HG03280 (cell line): Measurements from ENCODE around the gene AKNA.

Experiments
- ATAC-seq: cut with Tn5 transposase; IDR thresholded peaks from one replicate; pipeline ENCODE4 v1.9.1; 2021; ENCODE audit warnings: mild to moderate bottlenecking, moderate library complexity; ENCODE audit not compliant: unreplicated experiment

The AKNA gene

GRCh38 chr9:114376586-114377445 lies 11.0 kb downstream of the AKNA start:
- no peak for ATAC-seq

- no peak for ATAC-seq
Measured at GRCh38 chr9:114375386-114376175, 12.2 kb downstream of the AKNA start.

DNA sequence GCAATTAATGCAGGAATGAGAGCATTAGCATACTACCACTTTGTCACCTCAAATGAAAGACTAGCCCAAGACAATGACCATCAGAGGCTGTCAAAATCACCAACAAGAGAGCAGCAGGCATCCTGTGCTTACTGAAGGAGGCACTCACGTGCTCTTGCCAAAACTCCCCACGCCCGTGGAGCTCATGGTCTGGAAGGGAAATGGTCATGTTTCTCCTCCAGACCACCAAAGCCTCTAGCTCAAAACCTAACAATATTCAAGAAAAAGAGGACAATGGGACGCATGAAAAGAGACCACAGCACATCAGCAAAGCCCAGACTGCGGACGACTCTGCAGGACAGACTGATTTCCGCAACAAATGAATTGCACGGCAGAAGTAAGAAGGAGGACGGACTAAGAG lies 12.8 kb downstream of the AKNA start:
- no peak for ATAC-seq

DNA sequence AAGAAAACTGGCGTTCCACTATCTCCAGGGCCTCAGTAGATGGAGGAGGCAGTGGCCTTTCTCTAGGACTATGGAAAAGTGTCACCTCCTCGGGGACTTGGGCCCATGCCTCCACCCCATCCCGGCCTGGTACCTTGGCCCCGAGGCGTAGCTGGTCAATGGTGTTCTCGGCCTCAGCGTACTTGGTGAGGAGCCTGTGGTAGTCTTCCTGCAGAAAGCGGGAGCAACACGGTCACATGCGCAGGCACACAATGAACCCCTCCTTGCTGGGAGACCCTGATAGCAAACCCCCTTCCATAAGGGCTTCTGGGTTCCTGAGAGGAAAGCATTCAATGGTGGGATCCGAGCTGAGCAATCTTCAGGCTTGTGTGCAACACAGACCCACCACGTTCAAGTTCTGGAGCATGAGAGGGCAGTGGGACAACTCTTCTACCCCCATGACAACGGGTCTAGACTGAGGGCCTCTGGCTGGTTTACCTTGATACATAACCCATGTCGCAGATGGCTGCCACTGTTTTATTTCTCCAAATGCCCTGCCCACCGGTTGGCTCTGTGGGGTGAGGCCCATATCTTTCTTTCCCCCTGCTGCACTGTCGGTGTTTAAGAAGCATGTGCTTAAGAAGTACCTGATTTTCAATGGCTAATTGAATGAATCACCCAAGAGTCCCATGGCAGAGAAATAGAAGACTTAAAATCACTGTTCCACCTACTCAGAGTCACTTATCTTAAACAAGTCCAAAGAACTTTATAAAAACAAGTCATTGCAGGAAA lies 13.6 kb downstream of the AKNA start:
- ATAC-seq, result no peak

DNA sequence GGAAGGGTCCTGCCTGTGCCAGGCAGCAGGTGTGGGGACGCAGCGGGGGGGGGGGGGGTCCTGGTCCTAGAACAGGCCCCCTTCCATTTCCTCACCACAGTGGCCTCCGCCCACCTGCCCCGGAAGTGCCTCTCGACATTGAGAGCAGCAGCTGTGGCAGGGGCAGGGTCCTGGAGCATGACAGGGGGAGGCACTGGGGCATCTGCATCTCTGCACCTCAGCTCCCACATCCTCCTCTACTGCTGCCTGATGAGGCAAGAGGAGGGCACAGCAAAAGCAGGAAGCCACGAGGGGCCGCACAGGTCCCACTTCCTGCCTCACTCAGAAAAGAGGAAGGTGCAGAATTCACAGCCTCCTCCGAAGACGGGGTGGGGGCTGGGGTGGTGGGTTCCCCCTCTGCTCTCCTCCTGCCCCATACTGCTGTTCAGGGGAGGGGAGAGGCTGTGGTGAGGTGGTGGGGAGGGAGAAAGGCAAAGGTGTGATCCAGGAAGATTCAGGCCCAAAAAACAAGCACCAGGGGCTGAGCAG lies 14.8 kb downstream of the AKNA start:
- peak; percentile 92 for ATAC-seq

GRCh38 chr9:114371973-114372917 lies 15.5 kb downstream of the AKNA start:
- no peak for ATAC-seq

- no peak for ATAC-seq
Measured at GRCh38 chr9:114371343-114371944, 16.3 kb downstream of the AKNA start.

- ATAC-seq, result no peak
Measured at GRCh38 chr9:114370968-114371320, 16.8 kb downstream of the AKNA start.

- no peak for ATAC-seq
Measured at GRCh38 chr9:114370251-114370967, 17.4 kb downstream of the AKNA start.

- ATAC-seq, result no peak
Measured at GRCh38 chr9:114369216-114370130, 18.3 kb downstream of the AKNA start.

DNA sequence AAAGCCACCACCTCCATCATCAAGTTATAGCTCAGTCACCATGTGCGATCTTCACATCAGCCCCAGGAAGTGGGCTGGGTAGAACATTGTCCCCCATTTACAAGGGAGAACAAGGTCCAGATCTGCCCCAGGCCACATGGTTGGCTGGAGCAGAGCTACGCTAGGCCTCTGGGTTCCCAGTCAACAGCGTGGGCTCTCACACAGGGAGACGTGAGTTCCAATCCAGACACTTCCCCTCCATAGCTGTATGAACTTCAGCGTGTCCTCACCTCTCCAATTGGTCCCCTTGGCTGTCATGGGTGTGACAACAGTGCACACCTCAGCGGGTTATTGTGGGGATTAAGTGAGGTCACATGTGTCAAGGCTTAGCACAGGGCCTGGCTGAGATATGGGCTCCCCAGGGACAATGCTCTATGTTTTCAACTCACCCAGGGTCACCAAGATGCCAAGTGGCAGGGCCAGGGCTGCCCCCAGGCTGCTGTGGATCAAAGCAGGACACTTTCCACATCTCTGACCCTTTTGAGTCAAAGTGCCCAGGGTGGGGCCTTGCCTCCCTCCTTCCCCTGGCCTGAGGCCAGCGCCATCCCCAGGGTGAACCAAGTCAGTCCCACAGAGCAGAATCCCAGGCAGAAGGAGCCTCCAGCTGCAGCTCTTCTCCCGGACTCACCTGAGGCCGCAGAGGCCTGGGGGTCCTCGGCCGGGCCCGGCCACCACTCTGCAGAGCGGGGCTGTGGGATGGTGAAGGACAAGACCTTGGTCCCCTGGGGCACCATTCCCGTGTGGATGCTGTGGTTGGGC lies 19.8 kb downstream of the AKNA start:
- ATAC-seq, result no peak

GRCh38 chr9:114367366-114367765 lies 20.4 kb downstream of the AKNA start:
- no peak for ATAC-seq

DNA sequence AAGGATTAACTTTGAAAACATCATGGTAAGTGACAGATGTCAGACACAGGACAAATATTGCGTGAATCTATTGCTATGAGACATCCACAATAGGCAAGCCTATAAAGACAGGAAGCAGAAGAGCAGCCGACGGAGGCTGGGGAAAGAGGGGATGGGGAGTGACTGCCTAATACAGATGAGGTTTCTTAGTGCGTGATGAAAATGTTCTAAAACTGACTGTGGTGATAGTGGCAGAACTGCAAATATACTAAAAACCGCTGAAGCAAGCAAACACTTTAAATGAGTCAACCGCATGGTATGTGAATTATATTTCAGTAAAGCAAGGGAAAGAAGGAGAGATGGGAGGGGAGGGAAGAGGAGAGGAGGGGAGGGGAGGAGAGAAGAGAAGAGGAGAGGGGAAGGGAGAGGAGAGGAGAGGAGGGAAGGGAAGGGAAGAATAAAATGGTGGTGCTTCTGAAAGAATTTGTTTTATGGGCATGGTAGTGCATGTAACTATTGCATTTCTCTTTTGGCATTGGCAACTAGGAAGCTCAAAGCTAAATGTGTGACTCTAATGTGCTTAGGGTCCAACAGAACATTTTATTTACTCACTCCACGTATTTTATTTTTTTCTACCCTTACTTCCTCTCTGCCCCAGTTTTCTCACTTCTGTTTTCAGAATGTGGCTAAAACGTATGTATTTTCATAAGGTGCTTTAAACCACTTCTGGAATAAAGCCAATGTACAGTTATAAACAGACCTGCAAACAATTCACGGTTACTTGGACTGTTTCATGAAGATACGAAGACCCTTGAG lies 21.3 kb downstream of the AKNA start:
- peak; percentile 50 for ATAC-seq

DNA sequence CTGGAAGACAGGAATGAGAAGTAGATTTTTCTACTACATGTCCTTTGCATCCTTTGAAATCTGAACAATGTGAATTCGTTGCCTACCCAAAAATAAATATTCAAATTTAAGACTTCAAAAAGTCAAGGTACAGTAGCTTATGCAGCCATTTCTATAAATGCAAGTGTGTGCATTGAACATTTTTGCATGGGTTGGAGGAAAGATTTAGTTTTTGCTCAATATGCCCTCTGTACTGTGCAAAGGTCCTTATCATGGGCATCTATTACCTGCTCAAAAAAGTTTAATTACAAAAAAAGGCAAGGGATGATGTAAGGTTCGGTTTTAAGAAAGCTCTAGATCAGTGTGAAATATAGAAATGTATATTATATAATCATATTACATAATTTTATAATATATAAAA lies 22.6 kb downstream of the AKNA start:
- no peak for ATAC-seq

- no peak for ATAC-seq
Measured at GRCh38 chr9:114364134-114365041, 23.4 kb downstream of the AKNA start.
